Calu3 (cell line): ENCODE results near the gene SLC35A3. TPM values are rescaled to one million over a fixed set of nuclear protein-coding genes. Genes with fewer than 3 reads are reported as not detected.

Source experiments
- BruUV-seq: library from RNA; stranded (reverse); fragments of 400-500 nt; replicated peaks from 2 replicates; lab custom pipeline; 2021; lab: Mats Ljungman, UMichigan
- CTCF ChIA-PET: fragments of 300-600 bp; sonication (Branson Sonifier 250); formaldehyde crosslinking; loops from one replicate; lab custom pipeline; 2022; ENCODE audit warnings: antibody characterized with exemption; lab: Charles Lee
- DNase-seq: peaks from one replicate; pipeline ENCODE4 v3.0.0; 2022
- H3K27ac Mint-ChIP-seq: one replicate; pipeline ENCODE4 v1.8.0; 2022; ENCODE audit warnings: mixed read lengths; ENCODE audit not compliant: unreplicated experiment
- H3K27me3 Mint-ChIP-seq: one replicate; pipeline ENCODE4 v1.8.0; 2022; ENCODE audit warnings: mixed read lengths; ENCODE audit not compliant: unreplicated experiment
- H3K36me3 Mint-ChIP-seq: one replicate; pipeline ENCODE4 v1.8.0; 2022; ENCODE audit warnings: mild to moderate bottlenecking, moderate library complexity, mixed read lengths; ENCODE audit not compliant: insufficient read depth, unreplicated experiment
- H3K4me1 Mint-ChIP-seq: one replicate; pipeline ENCODE4 v1.8.0; 2022; ENCODE audit warnings: mild to moderate bottlenecking, low read depth, mixed read lengths; ENCODE audit not compliant: unreplicated experiment
- H3K4me3 Mint-ChIP-seq: one replicate; pipeline ENCODE4 v1.8.0; 2022; ENCODE audit warnings: mild to moderate bottlenecking, low read depth, moderate library complexity, mixed read lengths; ENCODE audit not compliant: unreplicated experiment
- H3K9me3 Mint-ChIP-seq: one replicate; pipeline ENCODE4 v1.8.0; 2022; ENCODE audit warnings: low read depth, mixed read lengths; ENCODE audit not compliant: unreplicated experiment
- CTCF ChIP-seq: fragments of 200-600 bp; IDR thresholded peaks from one replicate; pipeline ENCODE4 v1.8.0; 2022; ENCODE audit warnings: antibody characterized with exemption; ENCODE audit not compliant: unreplicated experiment
- intact Hi-C: fragments of 100-400 bp; cut with micrococcal nuclease; formaldehyde crosslinking; loops from one replicate; pipeline ENCODE4 v1.10.0; 2022; ENCODE audit not compliant: unreplicated experiment
- total RNA-seq: library from RNA; stranded (reverse); gene quantifications from 2 replicates; pipeline ENCODE4 v1.2.3, GENCODE V29; 2022

The SLC35A3 gene
- total RNA-seq, 1 experiment from 2014 or later: 31.2 TPM

GRCh38 chr1:100035214-100035613 lies 65.4 kb downstream of the SLC35A3 start:
- CTCF ChIA-PET: no interaction called here
- no peak overlapping the region for H3K4me3 Mint-ChIP-seq
- no peaks in the 10 kb centered on the region for H3K4me1 Mint-ChIP-seq
- BruUV-seq: no TSS peak
- H3K9me3 Mint-ChIP-seq: no peaks in the 10 kb centered on the region
- H3K27me3 Mint-ChIP-seq: no peaks in the 10 kb centered on the region
- no peak for DNase-seq
- no peak overlapping the region for H3K27ac Mint-ChIP-seq
- peaks cover 35% of the 10 kb centered on the region for H3K36me3 Mint-ChIP-seq
- no peak for TF ChIP-seq CTCF
- intact Hi-C loops: loop anchor here (2.0 to 5.0 kb wide), 2 partner anchors 97 to 226 kb away; partner anchors contain the start of genes SASS6 and TRMT13

GRCh38 chr1:100036718-100037655 lies 67.2 kb downstream of the SLC35A3 start:
- intact Hi-C loops: loop anchor here (5.0 kb wide), 1 partner anchor 95 kb away; the partner anchor contains the start of genes SASS6 and TRMT13
- no peak for TF ChIP-seq CTCF
- CTCF ChIA-PET: interaction anchor here (1.1 kb wide), 1 partner anchor 185 kb away, joined by 3 read pairs; no protein-coding TSS in a partner anchor
- BruUV-seq: no TSS peak
- H3K4me3 Mint-ChIP-seq: peak overlapping the region; percentile 90
- H3K9me3 Mint-ChIP-seq: no peaks in the 10 kb centered on the region
- peak overlapping the region; percentile 94 for H3K27ac Mint-ChIP-seq
- DNase-seq: no peak
- no peaks in the 10 kb centered on the region for H3K27me3 Mint-ChIP-seq
- peaks cover 35% of the 10 kb centered on the region for H3K36me3 Mint-ChIP-seq
- no peaks in the 10 kb centered on the region for H3K4me1 Mint-ChIP-seq

GRCh38 chr1:100037656-100037926 lies 67.8 kb downstream of the SLC35A3 start:
- peak overlapping the region; percentile 90 for H3K4me3 Mint-ChIP-seq
- TSS peak; percentile 91 for BruUV-seq

More at GRCh38 chr1:100037656-100037926, 67.8 kb downstream of the SLC35A3 start:
- TF ChIP-seq CTCF: no peak
- DNase-seq: no peak
- no peaks in the 10 kb centered on the region for H3K9me3 Mint-ChIP-seq
- CTCF ChIA-PET: interaction anchor here (1.1 kb wide), 1 partner anchor 185 kb away, joined by 3 read pairs; no protein-coding TSS in a partner anchor
- H3K4me1 Mint-ChIP-seq: no peaks in the 10 kb centered on the region
- intact Hi-C loops: loop anchor here (5.0 kb wide), 1 partner anchor 95 kb away; the partner anchor contains the start of genes SASS6 and TRMT13
- H3K27me3 Mint-ChIP-seq: no peaks in the 10 kb centered on the region
- peak overlapping the region; percentile 94 for H3K27ac Mint-ChIP-seq
- peaks cover 35% of the 10 kb centered on the region for H3K36me3 Mint-ChIP-seq
